Spleen (tissue), 11 donors: ENCODE measurements around the gene NECTIN4. TPM values are rescaled to one million over a fixed set of nuclear protein-coding genes. Genes with fewer than 3 reads are reported as not detected.

Experiments used
- DNase-seq: peaks from one replicate; pipeline ENCODE4 v3.0.0-alpha.2; 2020
- H3K27ac ChIP-seq, 8 donors: fragments of 200-600 bp; sonication (generic) in 7 of 8; 1 replicate in 4 of 8; 2 replicates in 4 of 8; pipeline versions ENCODE4 v1.5.0 to v1.8.0; 2016 to 2021; ENCODE audit warnings: inconsistent platforms in 4 of 8, mild to moderate bottlenecking in 4 of 8, moderate library complexity in 1 of 8
- H3K27me3 ChIP-seq, 7 donors: fragments of 200-600 bp; sonication (generic) in 6 of 7; replicated peaks in 1 of 7; 1 replicate in 4 of 7; 2 replicates in 3 of 7; pipeline versions ENCODE4 v1.5.0 to v1.8.0; 2016 to 2021; ENCODE audit warnings: inconsistent platforms in 3 of 7, mild to moderate bottlenecking in 1 of 7
- H3K36me3 ChIP-seq, 6 donors: fragments of 200-600 bp; sonication (generic) in 5 of 6; 1 replicate in 4 of 6; 2 replicates in 2 of 6; pipeline versions ENCODE4 v1.5.0 to v1.8.0; 2016 to 2021; ENCODE audit warnings: inconsistent platforms in 2 of 6
- H3K4me1 ChIP-seq, 6 donors: fragments of 200-600 bp; sonication (generic) in 5 of 6; 1 replicate in 3 of 6; 2 replicates in 3 of 6; pipeline versions ENCODE4 v1.5.0 to v1.8.0; 2016 to 2021; ENCODE audit warnings: inconsistent platforms in 3 of 6
- H3K4me3 ChIP-seq, 8 donors: fragments of 200-600 bp; sonication (generic) in 7 of 8; 1 replicate in 4 of 8; 2 replicates in 4 of 8; pipeline versions ENCODE4 v1.5.0 to v1.8.0; 2016 to 2021; ENCODE audit warnings: inconsistent platforms in 4 of 8, mild to moderate bottlenecking in 4 of 8, moderate library complexity in 2 of 8
- H3K9me3 ChIP-seq, 8 donors: fragments of 200-600 bp; sonication (generic) in 7 of 8; 1 replicate in 4 of 8; 2 replicates in 4 of 8; pipeline versions ENCODE4 v1.5.0 to v1.8.0; 2016 to 2021; ENCODE audit warnings: inconsistent platforms in 4 of 8
- POLR2A ChIP-seq, 3 donors: fragments of 450-650 bp; IDR thresholded peaks; one replicate each; pipeline ENCODE4 v1.5.1; 2017; ENCODE audit warnings: antibody characterized with exemption in 3 of 3, mild to moderate bottlenecking in 1 of 3
- POLR2AphosphoS5 ChIP-seq, 3 donors: sonication (generic); formaldehyde crosslinking; IDR thresholded peaks; one replicate each; pipeline ENCODE4 v1.5.1; 2017; ENCODE audit warnings: antibody characterized with exemption in 3 of 3
- WGBS, 5 donors: extraction: QIAGEN DNeasy Blood & Tissue Kit in 3 of 5; methylation state at CpG; one replicate each; pipeline versions ENCODE4 v1.1.5 to v1.1.7; 2013 to 2018; 5-methylcytosine and 5-hydroxymethylcytosine counted together
- intact Hi-C: fragments of 100-400 bp; cut with DNase I; formaldehyde crosslinking; loops from one replicate; pipeline ENCODE4 v1.15.0; 2023; ENCODE audit warnings: low total_unique reads
- polyA plus RNA-seq, 3 donors: library from polyadenylated mRNA; stranded (reverse); fragments of 200-250 nt; gene quantifications; one replicate each; pipeline ENCODE4 v1.2.1, GENCODE V29; 2013
- total RNA-seq, 7 donors: library from RNA; depleted of rRNA in 3 of 7; stranded (reverse); fragments of >200 nt in 3 of 7; fragmentation: NEBNext Ultra II Directional in 4 of 7; extraction: Animal tissue kit (Norgen Biotek cat#: 25700) in 4 of 7; gene quantifications; one replicate each; pipeline versions ENCODE4 v1.1.0 to v1.2.1, GENCODE V29; 2016 to 2021
- TF ChIP-seq, protein P1 (sequence below), 11 experiments: fragments of 200-600 bp in 7 of 11; fragments of 450-650 bp in 4 of 11; sonication (generic) in 4 of 11; IDR thresholded peaks in 8 of 11; conservative IDR thresholded peaks in 3 of 11; 1 replicate in 7 of 11; 2 replicates in 4 of 11; pipeline versions ENCODE4 v1.4.0 to v1.8.0; 2016 to 2021; ENCODE audit warnings: antibody characterized with exemption in 11 of 11, inconsistent platforms in 4 of 11, mild to moderate bottlenecking in 1 of 11
- donor health status: healthy with polysubstance abuse.
- donor health status: DM: no; HTN: no; CAD: no; lungs with moderate emphysema.
- donor health status: DM: no; HTN: no; CAD: no.
- donor health status: Bipolar disorder and iron deficiency.
- donor health status: healthy.
- donor health status: DM: no; HTN: no; CAD: no.
- donor health status: DM: yes; HTN: yes; CAD: no.

NECTIN4 gene
- total and polyA plus RNA-seq, 10 donors = 0.03 to 0.06 (median 0.04) TPM; not detected in 7

DNA sequence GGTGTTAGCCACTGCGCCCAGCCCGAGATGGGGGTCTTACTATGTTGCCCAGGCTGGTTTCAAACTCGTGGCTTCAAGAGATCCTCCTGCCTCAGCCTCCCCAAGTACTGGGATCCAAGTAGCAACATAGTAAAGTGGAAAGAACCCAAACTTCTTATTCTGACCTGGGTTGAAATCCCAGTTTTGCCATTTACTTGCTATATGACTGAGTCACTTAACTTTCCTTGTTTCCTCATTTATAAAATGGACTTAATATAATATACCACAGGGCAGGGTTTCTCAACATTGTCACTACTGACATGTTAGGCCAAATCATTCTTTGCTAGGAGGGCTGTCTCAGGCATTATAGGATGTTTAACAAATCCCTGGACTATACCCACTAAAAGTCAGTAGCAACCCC, 21.8 kb upstream of the NECTIN4 start:
- no peaks in the 10 kb centered on the region for H3K9me3 ChIP-seq

DNA sequence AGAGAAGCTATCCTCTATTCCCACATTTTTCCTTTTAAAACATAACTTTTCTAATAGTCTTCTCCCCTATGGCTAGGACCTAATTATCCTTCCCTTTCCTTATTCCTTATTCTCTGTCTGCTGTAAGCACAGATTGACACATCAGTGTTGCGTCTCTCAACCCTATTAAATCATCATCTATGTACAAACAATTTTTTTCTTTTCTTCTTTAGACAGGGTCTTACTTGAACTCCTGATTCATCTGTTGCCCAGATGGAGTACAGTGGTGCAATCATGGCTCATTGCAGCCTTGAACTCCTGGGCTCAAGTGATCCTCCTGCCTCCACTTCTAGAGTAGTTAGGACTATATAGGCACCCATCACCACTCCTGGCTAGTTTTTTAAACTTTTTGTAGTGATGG, 17.1 kb upstream of the NECTIN4 start:
- H3K9me3 ChIP-seq = no peaks in the 10 kb centered on the region
- DNase-seq = no peak
- peaks cover 0 to 57% (median 13%) of the 10 kb centered on the region in 6 donors for H3K36me3 ChIP-seq
- 80 to 98% (median 93%) methylated on average over 1 of the region's 1 CpG for WGBS, 5 donors
- H3K27ac ChIP-seq = no peak overlapping the region
- TF ChIP-seq, protein P1, sequence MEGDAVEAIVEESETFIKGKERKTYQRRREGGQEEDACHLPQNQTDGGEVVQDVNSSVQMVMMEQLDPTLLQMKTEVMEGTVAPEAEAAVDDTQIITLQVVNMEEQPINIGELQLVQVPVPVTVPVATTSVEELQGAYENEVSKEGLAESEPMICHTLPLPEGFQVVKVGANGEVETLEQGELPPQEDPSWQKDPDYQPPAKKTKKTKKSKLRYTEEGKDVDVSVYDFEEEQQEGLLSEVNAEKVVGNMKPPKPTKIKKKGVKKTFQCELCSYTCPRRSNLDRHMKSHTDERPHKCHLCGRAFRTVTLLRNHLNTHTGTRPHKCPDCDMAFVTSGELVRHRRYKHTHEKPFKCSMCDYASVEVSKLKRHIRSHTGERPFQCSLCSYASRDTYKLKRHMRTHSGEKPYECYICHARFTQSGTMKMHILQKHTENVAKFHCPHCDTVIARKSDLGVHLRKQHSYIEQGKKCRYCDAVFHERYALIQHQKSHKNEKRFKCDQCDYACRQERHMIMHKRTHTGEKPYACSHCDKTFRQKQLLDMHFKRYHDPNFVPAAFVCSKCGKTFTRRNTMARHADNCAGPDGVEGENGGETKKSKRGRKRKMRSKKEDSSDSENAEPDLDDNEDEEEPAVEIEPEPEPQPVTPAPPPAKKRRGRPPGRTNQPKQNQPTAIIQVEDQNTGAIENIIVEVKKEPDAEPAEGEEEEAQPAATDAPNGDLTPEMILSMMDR (IDR thresholded peaks at IDR 0.05 in 8 of 11, conservative IDR thresholded peaks at IDR 0.05 in 3 of 11) = no peak
- TF ChIP-seq POLR2AphosphoS5 (IDR thresholded peaks at IDR 0.05) (no peak), POLR2A (IDR thresholded peaks at IDR 0.05) (no peak)
- intact Hi-C loops = no loop called here
- no peak overlapping the region for H3K4me3 ChIP-seq
- peaks cover 0 to 32% (median 4%) of the 10 kb centered on the region in 6 donors for H3K4me1 ChIP-seq
- no peaks in the 10 kb centered on the region for H3K27me3 ChIP-seq

More for the DNA sequence above, 21.8 kb upstream of the NECTIN4 start:
- peaks cover 0 to 36% (median 2%) of the 10 kb centered on the region in 6 donors for H3K36me3 ChIP-seq
- intact Hi-C loops = no loop called here
- 91 to 99% (median 95%) methylated on average over 3 of the region's 3 CpGs for WGBS, 5 donors
- H3K4me1 ChIP-seq = peaks cover 28 to 69% (median 50%) of the 10 kb centered on the region in 6 donors
- DNase-seq = no peak
- H3K27ac ChIP-seq = no peak overlapping the region
- TF ChIP-seq POLR2A (IDR thresholded peaks at IDR 0.05) (no peak), POLR2AphosphoS5 (IDR thresholded peaks at IDR 0.05) (no peak)
- TF ChIP-seq, protein P1 (IDR thresholded peaks at IDR 0.05 in 8 of 11, conservative IDR thresholded peaks at IDR 0.05 in 3 of 11) = no peak
- no peaks in the 10 kb centered on the region for H3K27me3 ChIP-seq
- no peak overlapping the region for H3K4me3 ChIP-seq

DNA sequence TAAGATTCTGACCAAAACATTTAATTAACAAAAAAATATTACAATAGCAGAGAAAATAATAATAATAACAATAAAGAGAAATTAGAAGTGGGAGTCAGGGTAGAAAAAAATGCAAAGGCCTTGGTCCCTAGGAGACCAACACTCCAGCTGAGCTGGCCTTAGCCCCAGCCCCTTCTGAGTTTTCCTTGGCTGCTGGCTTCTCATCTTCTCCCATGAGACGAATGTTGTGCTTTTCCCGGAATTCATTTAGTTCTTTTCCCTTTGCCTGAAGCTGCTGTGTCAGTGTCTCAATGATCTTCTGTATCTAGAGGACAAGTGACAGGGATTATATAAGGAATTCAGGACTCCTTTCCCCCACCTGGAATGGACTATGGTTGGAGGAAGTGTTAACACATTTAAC, 11.2 kb upstream of the NECTIN4 start:
- 84 to 94% (median 89%) methylated on average over 2 of the region's 2 CpGs for WGBS, 5 donors
- peaks cover 0 to 51% (median 26%) of the 10 kb centered on the region in 6 donors for H3K36me3 ChIP-seq
- H3K4me1 ChIP-seq = peaks cover 15 to 44% (median 32%) of the 10 kb centered on the region in 6 donors
- no peak overlapping the region for H3K4me3 ChIP-seq
- no peak overlapping the region for H3K27ac ChIP-seq
- DNase-seq = no peak
- H3K9me3 ChIP-seq = no peaks in the 10 kb centered on the region
- no peaks in the 10 kb centered on the region for H3K27me3 ChIP-seq
- no peak for TF ChIP-seq POLR2A (IDR thresholded peaks at IDR 0.05)
- intact Hi-C loops = no loop called here

- no peaks in the 10 kb centered on the region for H3K27me3 ChIP-seq
- peak overlapping the region in 5 of 8 donors; percentile 48 to 80 (median 57) for H3K4me3 ChIP-seq
- H3K9me3 ChIP-seq = no peaks in the 10 kb centered on the region
- WGBS, 5 donors = 84 to 93% (median 90%) methylated on average over 9 of the region's 9 CpGs
- intact Hi-C loops = loop anchor here (5.0 to 10.0 kb wide), 2 partner anchors 54 to 102 kb away; partner anchors contain the start of gene USF1
- TF ChIP-seq POLR2AphosphoS5 (IDR thresholded peaks at IDR 0.05) (no peak), POLR2A (IDR thresholded peaks at IDR 0.05) (no peak)
- TF ChIP-seq, protein P1 (IDR thresholded peaks at IDR 0.05 in 8 of 11, conservative IDR thresholded peaks at IDR 0.05 in 3 of 11) = no peak
- DNase-seq = no peak
- peaks cover 0 to 44% (median 26%) of the 10 kb centered on the region in 6 donors for H3K36me3 ChIP-seq
- peak overlapping the region in 1 of 8 donors; percentile 71 for H3K27ac ChIP-seq
- H3K4me1 ChIP-seq = peaks cover 15 to 37% (median 32%) of the 10 kb centered on the region in 6 donors
Measured at GRCh38 chr1:161099090-161099802, 9.9 kb upstream of the NECTIN4 start.
